Pancreas (tissue), 10 donors: ENCODE measurements around the gene ZACN. TPM values are rescaled to one million over a fixed set of nuclear protein-coding genes. Genes with fewer than 3 reads are reported as not detected.

ENCODE experiments used
- ATAC-seq, 4 donors: fragments of 200-7000 bp; cut with Tn5 transposase; one replicate each; pipeline versions ENCODE4 v1.8.0 to v1.9.1; 2020; ENCODE audit warnings: mild to moderate bottlenecking in 4 of 4, moderate library complexity in 4 of 4
- DNase-seq, 6 donors: peaks; one replicate each; pipeline ENCODE4 v3.0.0-alpha.2; 2020
- FAIRE-seq: peaks from 2 replicates; lab custom pipeline; 2012; peaks lifted over from hg19 to GRCh38; lab: Jason Lieb, UNC
- H3K27ac ChIP-seq, 4 donors: fragments of 200-600 bp; sonication (generic); 1 replicate in 3 of 4; 2 replicates in 1 of 4; pipeline versions ENCODE4 v1.5.0 to v1.8.0; 2020
- H3K27me3 ChIP-seq, 4 donors: fragments of 200-600 bp; one replicate each; pipeline ENCODE4 v1.8.0; 2021
- H3K36me3 ChIP-seq, 3 donors: fragments of 200-600 bp; sonication (generic) in 1 of 3; one replicate each; pipeline versions ENCODE4 v1.5.0 to v1.8.0; 2020 to 2021
- H3K4me1 ChIP-seq, 3 donors: fragments of 200-600 bp; one replicate each; pipeline ENCODE4 v1.8.0; 2021
- H3K4me3 ChIP-seq, 4 donors: fragments of 200-600 bp; sonication (generic) in 2 of 4; one replicate each; pipeline versions ENCODE4 v1.5.0 to v1.8.0; 2020 to 2021
- H3K9me3 ChIP-seq, 4 donors: fragments of 200-600 bp; one replicate each; pipeline ENCODE4 v1.8.0; 2021
- CTCF ChIP-seq, 4 donors: fragments of 200-600 bp; sonication (generic) in 3 of 4; IDR thresholded peaks; one replicate each; pipeline versions ENCODE4 v1.5.0 to v1.8.0; 2021; ENCODE audit warnings: antibody characterized with exemption in 4 of 4
- WGBS, 2 donors: extraction: QIAGEN DNeasy Blood & Tissue Kit; methylation state at CpG; one replicate each; pipeline ENCODE4 v1.1.7; 2013; 5-methylcytosine and 5-hydroxymethylcytosine counted together
- intact Hi-C, 3 donors: fragments of 100-400 bp; cut with DNase I; formaldehyde crosslinking; loops; one replicate each; pipeline versions ENCODE4 v1.11.1 to v1.14.2; 2022
- polyA plus RNA-seq, 2 donors: library from polyadenylated mRNA; stranded (reverse); fragments of 200-250 nt; gene quantifications; one replicate each; pipeline ENCODE4 v1.2.3, GENCODE V29; 2013
- total RNA-seq, 6 donors: library from RNA; stranded (reverse); fragmentation: NEBNext Ultra II Directional in 4 of 6; extraction: Animal tissue kit (Norgen Biotek cat#: 25700) in 4 of 6; gene quantifications; one replicate each; pipeline versions ENCODE4 v1.2.1 to v1.2.4, GENCODE V29; 2021 to 2023
- donor health status: healthy with polysubstance abuse.
- donor health status: DM: no; HTN: no; CAD: no; lungs with moderate emphysema.
- donor health status: DM: no; HTN: no; CAD: no.
- donor health status: control.
- donor health status: control.
- donor health status: Bipolar disorder and iron deficiency.
- donor health status: DM: yes; HTN: yes; CAD: no.
- donor health status: DM: no; HTN: no; CAD: no.
- donor health status: DM: no; HTN: no; CAD: no.
- donor health status: DM: yes; HTN: yes; CAD: no.

The ZACN gene
- total and polyA plus RNA-seq, 8 donors, result 0.06 to 4.2 (median 3.4) TPM; not detected in 5

- DNase-seq (no peak), FAIRE-seq (no peak)
- no peaks in the 10 kb centered on the region for H3K36me3 ChIP-seq
Measured at GRCh38 chr17:76123749-76124581, 45.0 kb downstream of the ZACN start.

GRCh38 chr17:76124582-76125390 is 45.8 kb downstream of the ZACN start:
- H3K36me3 ChIP-seq, result no peaks in the 10 kb centered on the region
- DNase-seq, result no peak
- no peak for ATAC-seq
- no peak for FAIRE-seq
- H3K4me3 ChIP-seq, result no peak overlapping the region
- TF ChIP-seq CTCF (IDR thresholded peaks at IDR 0.05), result no peak
- peaks cover 0 to 4% (median 0%) of the 10 kb centered on the region in 3 donors for H3K4me1 ChIP-seq
- no peak overlapping the region for H3K27ac ChIP-seq
- no peaks in the 10 kb centered on the region for H3K27me3 ChIP-seq
- no peaks in the 10 kb centered on the region for H3K9me3 ChIP-seq
- intact Hi-C loops, result loop anchor here in 2 of 3 donors (5.0 kb wide), 2 partner anchors 153 to 158 kb away; no protein-coding TSS in a partner anchor
- 80 to 85% methylated on average over 22 of the region's 22 CpGs for WGBS, 2 donors

More at GRCh38 chr17:76123749-76124581, 45.0 kb downstream of the ZACN start:
- no peaks in the 10 kb centered on the region for H3K27me3 ChIP-seq
- intact Hi-C loops, result loop anchor here in 2 of 3 donors (5.0 kb wide), 2 partner anchors 153 to 158 kb away; no protein-coding TSS in a partner anchor
- 68 to 72% methylated on average over 9 of the region's 9 CpGs for WGBS, 2 donors
- no peaks in the 10 kb centered on the region for H3K9me3 ChIP-seq
- no peak overlapping the region for H3K4me3 ChIP-seq
- ATAC-seq, result no peak
- TF ChIP-seq CTCF (IDR thresholded peaks at IDR 0.05), result no peak
- peaks cover 0 to 4% (median 0%) of the 10 kb centered on the region in 3 donors for H3K4me1 ChIP-seq
- H3K27ac ChIP-seq, result no peak overlapping the region

GRCh38 chr17:76125391-76125675 is 46.4 kb downstream of the ZACN start:
- no peak overlapping the region for H3K27ac ChIP-seq
- no peaks in the 10 kb centered on the region for H3K36me3 ChIP-seq
- H3K27me3 ChIP-seq, result no peaks in the 10 kb centered on the region
- FAIRE-seq (no peak), DNase-seq (no peak), ATAC-seq (no peak)
- WGBS, 2 donors, result 62 to 78% methylated on average over 5 of the region's 5 CpGs
- no peak overlapping the region for H3K4me3 ChIP-seq
- TF ChIP-seq CTCF (IDR thresholded peaks at IDR 0.05), result no peak
- H3K9me3 ChIP-seq, result no peaks in the 10 kb centered on the region
- peaks cover 0 to 4% (median 0%) of the 10 kb centered on the region in 3 donors for H3K4me1 ChIP-seq
- intact Hi-C loops, result no loop called here

- no peaks in the 10 kb centered on the region for H3K36me3 ChIP-seq
- DNase-seq (no peak), ATAC-seq (no peak), FAIRE-seq (no peak)
- WGBS, 2 donors, result 89 to 96% methylated on average over 1 of the region's 1 CpG
- no peaks in the 10 kb centered on the region for H3K9me3 ChIP-seq
- intact Hi-C loops, result no loop called here
- peaks cover 0 to 4% (median 0%) of the 10 kb centered on the region in 3 donors for H3K4me1 ChIP-seq
- H3K4me3 ChIP-seq, result no peak overlapping the region
- no peak overlapping the region for H3K27ac ChIP-seq
- TF ChIP-seq CTCF (IDR thresholded peaks at IDR 0.05), result no peak
- no peaks in the 10 kb centered on the region for H3K27me3 ChIP-seq
Measured at GRCh38 chr17:76125922-76126321, 46.9 kb downstream of the ZACN start.
